Endothelial cell of umbilical vein (primary cell): ENCODE data around the gene STK24. TPM values are rescaled to one million over a fixed set of nuclear protein-coding genes. Genes with fewer than 3 reads are reported as not detected.

ENCODE experiments used
- BruUV-seq: library from RNA; stranded (reverse); fragments of 400-500 nt; replicated peaks from 2 replicates; lab custom pipeline; 2021; lab: Mats Ljungman, UMichigan
- CTCF ChIA-PET: fragments of 300-600, 350-600 bp; sonication (Branson Sonifier 250); formaldehyde crosslinking; loops from one replicate; lab custom pipeline; 2021; ENCODE audit warnings: antibody characterized with exemption, inconsistent platforms; lab: Charles Lee
- POLR2A ChIA-PET: fragments of 300-600, 350-600 bp; sonication (Branson Sonifier 250); formaldehyde crosslinking; loops from one replicate; lab custom pipeline; 2021; ENCODE audit warnings: antibody characterized with exemption, inconsistent platforms; lab: Charles Lee
- DNase-seq: peaks from one replicate; pipeline ENCODE4 v3.0.0-alpha.2; 2011; ENCODE audit warnings: low read depth, low spot score
- FAIRE-seq: peaks from 2 replicates; lab custom pipeline; 2011; peaks lifted over from hg19 to GRCh38; lab: Jason Lieb, UNC
- H2AFZ ChIP-seq: 2 replicates; pipeline ENCODE4 v1.6.0; 2012; ENCODE audit warnings: low read depth, low read length, control low read depth, inconsistent platforms
- H3K27ac ChIP-seq: 2 replicates; pipeline ENCODE4 v1.5.1; 2011; ENCODE audit warnings: low read depth, mild to moderate bottlenecking, control low read depth, low read length, moderate library complexity; ENCODE audit not compliant: insufficient read depth
- H3K27me3 ChIP-seq, 2 experiments: 2 replicates each; pipeline versions ENCODE4 v1.6.0 to v1.6.1; 2011; ENCODE audit warnings: low read length in 2 of 2, mixed read lengths in 1 of 2; ENCODE audit not compliant: control insufficient read depth in 2 of 2, insufficient read depth in 2 of 2
- H3K36me3 ChIP-seq, 2 experiments: 2 replicates in 1 of 2; 3 replicates in 1 of 2; pipeline ENCODE4 v1.5.1; 2011; ENCODE audit warnings: low read length in 2 of 2, mild to moderate bottlenecking in 1 of 2, moderate library complexity in 1 of 2; ENCODE audit not compliant: control insufficient read depth in 2 of 2, insufficient read depth in 2 of 2; ENCODE audit errors: extremely low read depth in 1 of 2
- H3K4me1 ChIP-seq: 3 replicates; pipeline ENCODE4 v1.5.1; 2011; ENCODE audit warnings: mild to moderate bottlenecking, low read length; ENCODE audit not compliant: control insufficient read depth, insufficient read depth; ENCODE audit errors: extremely low read depth
- H3K4me2 ChIP-seq: 2 replicates; pipeline ENCODE4 v1.6.1; 2011; ENCODE audit warnings: low read length, control low read depth, mixed read lengths; ENCODE audit not compliant: insufficient read depth
- H3K4me3 ChIP-seq, 3 experiments: fragments of 200-600 bp in 1 of 3; sonication (generic), shearing (Covaris generic) in 1 of 3; replicated peaks in 1 of 3; 2 replicates each; pipeline ENCODE4 v1.5.1; 2011 to 2016; ENCODE audit warnings: control low read depth in 3 of 3, low read length in 3 of 3, mild to moderate bottlenecking in 2 of 3, inconsistent platforms in 1 of 3, low read depth in 1 of 3, moderate library complexity in 1 of 3; ENCODE audit not compliant: insufficient read depth in 1 of 3
- H3K79me2 ChIP-seq: 2 replicates; pipeline ENCODE4 v1.6.0; 2012; ENCODE audit warnings: low read length, inconsistent platforms; ENCODE audit not compliant: control insufficient read depth, insufficient read depth
- H3K9ac ChIP-seq: replicated peaks from 2 replicates; pipeline ENCODE3; 2011; ENCODE audit warnings: low read length, control low read depth; ENCODE audit not compliant: insufficient read depth; ENCODE audit errors: extremely low read depth
- H3K9me1 ChIP-seq: replicated peaks from 3 replicates; pipeline ENCODE4 v1.6.0; 2011; ENCODE audit warnings: mild to moderate bottlenecking, low read length; ENCODE audit not compliant: control insufficient read depth, insufficient read depth; ENCODE audit errors: extremely low read depth
- H3K9me3 ChIP-seq: replicated peaks from 2 replicates; pipeline ENCODE4 v1.5.1; 2012; ENCODE audit warnings: low read length, inconsistent platforms; ENCODE audit not compliant: control insufficient read depth, insufficient read depth
- H4K20me1 ChIP-seq: replicated peaks from 2 replicates; pipeline ENCODE3; 2011; ENCODE audit warnings: mild to moderate bottlenecking, low read length; ENCODE audit not compliant: control insufficient read depth, insufficient read depth; ENCODE audit errors: extremely low read depth
- EZH2 ChIP-seq: IDR thresholded peaks from 2 replicates; pipeline ENCODE4 v1.6.1; 2012; ENCODE audit warnings: borderline replicate concordance, low read depth, mild to moderate bottlenecking, moderate library complexity, low read length, inconsistent platforms; ENCODE audit not compliant: severe bottlenecking
- FOS ChIP-seq: IDR thresholded peaks from 2 replicates; pipeline ENCODE4 v1.6.1; 2011; ENCODE audit warnings: mild to moderate bottlenecking, low read length, moderate library complexity, borderline replicate concordance; ENCODE audit not compliant: insufficient read depth
- GATA2 ChIP-seq: IDR thresholded peaks from 2 replicates; pipeline ENCODE4 v1.7.0; 2011; ENCODE audit warnings: low read depth, mild to moderate bottlenecking, moderate library complexity, mixed read lengths, low read length; ENCODE audit not compliant: insufficient read length, insufficient read depth
- JUN ChIP-seq: IDR thresholded peaks from 2 replicates; pipeline ENCODE4 v1.6.1; 2011; ENCODE audit warnings: borderline replicate concordance, low read depth; ENCODE audit not compliant: insufficient read length, insufficient read depth
- MYC ChIP-seq: IDR thresholded peaks from one replicate; pipeline ENCODE4 v1.6.1; 2011; ENCODE audit warnings: mild to moderate bottlenecking, low read depth, low read length
- POLR2A ChIP-seq: IDR thresholded peaks from 2 replicates; pipeline ENCODE4 v1.6.1; 2012; ENCODE audit warnings: low read depth, mild to moderate bottlenecking, control low read depth, low read length
- POLR2AphosphoS5 ChIP-seq: IDR thresholded peaks from 2 replicates; pipeline ENCODE4 v1.6.1; 2012; ENCODE audit warnings: low read depth, mild to moderate bottlenecking, control low read depth, low read length, moderate library complexity; ENCODE audit not compliant: insufficient read depth
- dilution Hi-C: fragments of 300-500 bp; cut with MboI; formaldehyde crosslinking; loops from one replicate; pipeline ENCODE4 v1.15.0; 2019; ENCODE audit warnings: low sequenced_read_pairs; ENCODE audit not compliant: extremely low pct_ligation_motif_present
- intact Hi-C: fragments of 100-400 bp; cut with micrococcal nuclease; formaldehyde crosslinking; loops from one replicate; pipeline ENCODE4 v1.10.0; 2022
- polyA plus RNA-seq, 4 experiments: library from polyadenylated mRNA; depleted of rRNA in 3 of 4; stranded (reverse) in 3 of 4; unstranded in 1 of 4; fragments of >200 nt; gene quantifications; 2 replicates each; pipeline versions ENCODE4 v1.2.1 to v1.2.3, GENCODE V29; 2011 to 2012; ENCODE audit warnings: missing spikeins in 1 of 4
- total RNA-seq: library from RNA; stranded (reverse); gene quantifications from 2 replicates; pipeline ENCODE4 v1.2.3, GENCODE V29; 2021
- TF ChIP-seq, protein P1 (sequence below): IDR thresholded peaks from 2 replicates; pipeline ENCODE4 v1.6.1; 2011; ENCODE audit not compliant: insufficient read depth, insufficient read length
- TF ChIP-seq, protein P2 (sequence below), 2 donors: IDR thresholded peaks; 1 replicate in 1 of 2; 2 replicates in 1 of 2; pipeline ENCODE4 v1.5.1; 2011; ENCODE audit warnings: low read length in 2 of 2, mild to moderate bottlenecking in 2 of 2, moderate library complexity in 2 of 2, control low read depth in 1 of 2, inconsistent platforms in 1 of 2, low read depth in 1 of 2; ENCODE audit not compliant: insufficient read depth in 1 of 2; ENCODE audit errors: extremely low read depth in 1 of 2

Gene STK24
- total and polyA plus RNA-seq, 2 donors (not counting 3 experiments of a cell fraction or from before 2014, with no cell fraction given): 43.3 to 100 TPM

DNA sequence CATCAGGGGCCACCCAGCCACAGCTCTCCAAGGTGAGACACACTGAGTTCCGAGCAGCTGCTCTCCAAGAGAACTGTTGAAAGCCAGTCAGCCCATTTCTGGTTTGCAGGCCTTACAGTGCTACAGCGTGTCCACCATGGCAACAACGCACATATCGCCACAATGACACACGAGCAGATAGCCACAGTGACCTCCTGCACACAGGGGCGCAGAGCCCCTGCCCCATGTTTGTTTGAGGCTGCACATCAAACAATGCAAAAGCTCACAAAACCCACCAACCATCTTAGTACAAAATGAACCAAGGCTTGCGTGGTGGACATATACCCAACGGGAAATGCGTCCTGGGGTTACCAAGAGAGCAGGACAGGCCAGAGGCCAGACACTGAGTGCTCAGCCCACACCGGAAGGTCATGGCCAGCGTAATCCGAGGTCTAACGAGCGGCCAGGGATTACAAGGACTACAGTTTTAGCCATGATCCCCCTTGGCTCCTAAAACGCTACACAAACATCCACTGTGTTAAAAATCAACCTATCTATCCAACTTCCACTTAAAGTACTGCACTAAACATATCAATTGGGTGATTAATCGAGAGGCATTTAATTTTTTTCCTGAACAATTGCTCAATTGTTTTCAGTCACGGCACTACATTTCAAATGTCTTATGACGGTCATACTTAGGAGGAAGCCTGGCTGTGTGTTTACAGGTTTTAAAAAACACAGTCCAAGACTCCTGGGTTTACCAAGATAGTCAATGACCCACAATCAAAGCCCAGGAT is 56.0 kb downstream of the STK24 start:
- DNase-seq: no peak
- TF ChIP-seq GATA2 (no peak), POLR2A (no peak), EZH2 (no peak), MYC (no peak), JUN (no peak), FOS (no peak), POLR2AphosphoS5 (no peak)
- TF ChIP-seq, protein P1, sequence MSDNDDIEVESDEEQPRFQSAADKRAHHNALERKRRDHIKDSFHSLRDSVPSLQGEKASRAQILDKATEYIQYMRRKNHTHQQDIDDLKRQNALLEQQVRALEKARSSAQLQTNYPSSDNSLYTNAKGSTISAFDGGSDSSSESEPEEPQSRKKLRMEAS: no peak
- TF ChIP-seq, protein P2, sequence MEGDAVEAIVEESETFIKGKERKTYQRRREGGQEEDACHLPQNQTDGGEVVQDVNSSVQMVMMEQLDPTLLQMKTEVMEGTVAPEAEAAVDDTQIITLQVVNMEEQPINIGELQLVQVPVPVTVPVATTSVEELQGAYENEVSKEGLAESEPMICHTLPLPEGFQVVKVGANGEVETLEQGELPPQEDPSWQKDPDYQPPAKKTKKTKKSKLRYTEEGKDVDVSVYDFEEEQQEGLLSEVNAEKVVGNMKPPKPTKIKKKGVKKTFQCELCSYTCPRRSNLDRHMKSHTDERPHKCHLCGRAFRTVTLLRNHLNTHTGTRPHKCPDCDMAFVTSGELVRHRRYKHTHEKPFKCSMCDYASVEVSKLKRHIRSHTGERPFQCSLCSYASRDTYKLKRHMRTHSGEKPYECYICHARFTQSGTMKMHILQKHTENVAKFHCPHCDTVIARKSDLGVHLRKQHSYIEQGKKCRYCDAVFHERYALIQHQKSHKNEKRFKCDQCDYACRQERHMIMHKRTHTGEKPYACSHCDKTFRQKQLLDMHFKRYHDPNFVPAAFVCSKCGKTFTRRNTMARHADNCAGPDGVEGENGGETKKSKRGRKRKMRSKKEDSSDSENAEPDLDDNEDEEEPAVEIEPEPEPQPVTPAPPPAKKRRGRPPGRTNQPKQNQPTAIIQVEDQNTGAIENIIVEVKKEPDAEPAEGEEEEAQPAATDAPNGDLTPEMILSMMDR (IDR thresholded peaks at IDR 0.05; ENCODE audit: extremely low read depth in 1 of 2, insufficient read depth in 1 of 2, low read depth in 1 of 2, low read length in 2 of 2): no peak
- peak; percentile 60 for FAIRE-seq
- Histone ChIP-seq H3K4me2 (no peak overlapping the region), H3K9ac (no peak overlapping the region), H3K4me3 (no peak overlapping the region), H4K20me1 (no peaks in the 10 kb centered on the region), H3K36me3 (no peaks in the 10 kb centered on the region), H3K4me1 (no peaks in the 10 kb centered on the region), H2AFZ (no peak overlapping the region), H3K9me1 (no peaks in the 10 kb centered on the region), H3K9me3 (no peaks in the 10 kb centered on the region), H3K27ac (no peak overlapping the region), H3K27me3 (no peaks in the 10 kb centered on the region), H3K79me2 (peaks cover 91% of the 10 kb centered on the region)
- ChIA-PET POLR2A (no interaction called here), CTCF (interaction anchor here (1.0 to 1.4 kb wide), 2 partner anchors 11 to 21 kb away, joined by 4 read pairs; no protein-coding TSS in a partner anchor)
- BruUV-seq: no TSS peak
- dilution Hi-C loops: no loop called here
- intact Hi-C loops: no loop called here
